Naive B cell (primary cell): ENCODE measurements around the gene CTSF. TPM values are rescaled to one million over a fixed set of nuclear protein-coding genes. Genes with fewer than 3 reads are reported as not detected.
A peak's percentile ranks its signal among the peaks of the same experiment; 100 is the strongest.
"Not testable (repeated sequence)": the region's sequence is repeated elsewhere in the genome, so short reads cannot be mapped to it uniquely, and the experiment has no call there.

Experiments used
- ATAC-seq, 2 donors: fragments of 150-1000 bp; cut with Tn5 transposase; 2 replicates each; pipeline ENCODE4 v1.10.0; 2021; ENCODE audit warnings: low read depth in 2 of 2, mild to moderate bottlenecking in 2 of 2, moderate library complexity in 2 of 2
- DNase-seq: peaks from one replicate; pipeline ENCODE4 v3.0.0; 2022
- H3K27ac Mint-ChIP-seq, 6 donors: one replicate each; pipeline ENCODE4 v1.8.0; 2020 to 2022; ENCODE audit warnings: mild to moderate bottlenecking in 6 of 6, mixed read lengths in 6 of 6, moderate library complexity in 5 of 6, inconsistent platforms in 2 of 6
- H3K27me3 Mint-ChIP-seq, 3 donors: one replicate each; pipeline ENCODE4 v1.8.0; 2021 to 2022; ENCODE audit warnings: mixed read lengths in 3 of 3, mild to moderate bottlenecking in 1 of 3
- H3K36me3 Mint-ChIP-seq, 2 donors: one replicate each; pipeline ENCODE4 v1.8.0; 2020 to 2022; ENCODE audit warnings: mixed read lengths in 2 of 2, inconsistent platforms in 1 of 2, mild to moderate bottlenecking in 1 of 2
- H3K4me1 Mint-ChIP-seq, 3 donors: one replicate each; pipeline ENCODE4 v1.8.0; 2020 to 2022; ENCODE audit warnings: mixed read lengths in 3 of 3, inconsistent platforms in 1 of 3, mild to moderate bottlenecking in 1 of 3, moderate library complexity in 1 of 3
- H3K4me3 Mint-ChIP-seq, 8 donors: one replicate each; pipeline ENCODE4 v1.8.0; 2020 to 2022; ENCODE audit warnings: mild to moderate bottlenecking in 8 of 8, mixed read lengths in 8 of 8, moderate library complexity in 8 of 8, inconsistent platforms in 2 of 8
- H3K9me3 Mint-ChIP-seq, 7 donors: one replicate each; pipeline ENCODE4 v1.8.0; 2020 to 2022; ENCODE audit warnings: mixed read lengths in 7 of 7, mild to moderate bottlenecking in 5 of 7, inconsistent platforms in 2 of 7, moderate library complexity in 1 of 7
- polyA plus RNA-seq, 6 donors: library from polyadenylated mRNA; unstranded; fragments of 300-500 nt; fragmentation: Illumina TruSeq; gene quantifications; one replicate each; pipeline ENCODE4 v1.2.3, GENCODE V29; 2021; ENCODE audit warnings: low read depth in 6 of 6

The CTSF gene
- polyA plus RNA-seq, 6 donors from 2014 or later, result 5.0 to 14.3 (median 11.4) TPM

DNA sequence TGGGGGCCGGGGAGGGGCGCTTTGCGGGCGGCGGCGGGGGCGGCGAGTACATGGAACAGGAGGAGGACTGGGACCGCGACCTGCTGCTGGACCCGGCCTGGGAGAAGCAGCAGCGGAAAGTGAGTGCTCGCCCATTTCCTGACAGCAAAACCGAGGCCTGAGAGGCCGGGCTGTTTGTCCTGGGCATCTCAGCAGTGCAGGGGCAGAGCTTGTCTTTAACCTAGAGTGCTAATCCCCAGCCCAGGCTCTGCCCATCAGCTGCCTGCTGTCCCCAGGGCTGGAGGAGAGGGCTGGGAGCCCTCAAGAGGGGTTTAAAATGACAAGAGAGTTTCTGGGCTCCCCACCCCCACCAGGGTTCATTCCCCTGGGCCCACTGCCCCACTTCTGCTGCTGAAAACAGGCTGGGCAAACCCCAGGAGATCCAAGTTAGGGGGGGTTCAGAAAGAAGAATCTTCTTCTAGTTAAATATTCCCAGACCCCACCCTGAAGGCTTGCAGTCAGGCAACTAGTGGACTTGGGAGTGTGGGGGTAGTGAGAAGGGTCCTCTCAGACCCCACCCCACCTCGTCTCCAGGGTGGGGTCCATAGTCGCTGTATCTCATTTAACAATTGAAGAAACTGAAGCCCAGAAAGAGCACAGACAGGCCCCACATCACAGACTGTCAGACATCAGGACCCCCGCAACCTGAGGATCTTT is 21.3 kb downstream of the CTSF start:
- Mint-ChIP-seq H3K36me3 (peaks cover 0 to 7% of the 10 kb centered on the region in 2 donors), H3K9me3 (no peaks in the 10 kb centered on the region), H3K4me3 (peak overlapping the region; percentile 35 to 94 (median 86)), H3K4me1 (peaks cover 24 to 38% (median 29%) of the 10 kb centered on the region in 3 donors), H3K27me3 (peaks cover 0 to 8% (median 0%) of the 10 kb centered on the region in 3 donors), H3K27ac (peak overlapping the region in 1 of 6 donors; percentile 88)
- ATAC-seq, result no peak
- DNase-seq, result no peak

GRCh38 chr11:66546368-66546965 is 21.9 kb downstream of the CTSF start, which contains the start of gene ACTN3:
TSS of gene ACTN3 (plus strand) at chr11:66546903. CDS start at chr11:66546938, 35 bp downstream.
- Mint-ChIP-seq H3K9me3 (no peaks in the 10 kb centered on the region), H3K27me3 (peaks cover 0 to 8% (median 0%) of the 10 kb centered on the region in 3 donors), H3K4me1 (peaks cover 31 to 44% (median 36%) of the 10 kb centered on the region in 3 donors), H3K4me3 (peak within 1 kb of the TSS; percentile 82 to 94 (median 90)), H3K27ac (peak within 1 kb of the TSS in 5 of 6 donors; percentile 54 to 88 (median 68)), H3K36me3 (peaks cover 0 to 13% of the 10 kb centered on the region in 2 donors)
- ATAC-seq (no peak), DNase-seq (no peak)

- no peaks in the 10 kb centered on the region for H3K9me3 Mint-ChIP-seq
- H3K27me3 Mint-ChIP-seq, result peaks cover 0 to 8% (median 0%) of the 10 kb centered on the region in 3 donors
- H3K27ac Mint-ChIP-seq, result peak within 1 kb of the TSS; percentile 66 to 98 (median 88)
- peaks cover 0 to 18% of the 10 kb centered on the region in 2 donors for H3K36me3 Mint-ChIP-seq
- ATAC-seq, result peak; percentile 77 to 80
- peak; percentile 77 for DNase-seq
- peaks cover 33 to 50% (median 42%) of the 10 kb centered on the region in 3 donors for H3K4me1 Mint-ChIP-seq
- peak within 1 kb of the TSS; percentile 82 to 94 (median 90) for H3K4me3 Mint-ChIP-seq
Observed at GRCh38 chr11:66545701-66546367, 22.6 kb downstream of the CTSF start, which contains the start of gene ZDHHC24. TSS of gene ZDHHC24 (minus strand) at chr11:66546048. CDS start at chr11:66546003, 45 bp downstream.

DNA sequence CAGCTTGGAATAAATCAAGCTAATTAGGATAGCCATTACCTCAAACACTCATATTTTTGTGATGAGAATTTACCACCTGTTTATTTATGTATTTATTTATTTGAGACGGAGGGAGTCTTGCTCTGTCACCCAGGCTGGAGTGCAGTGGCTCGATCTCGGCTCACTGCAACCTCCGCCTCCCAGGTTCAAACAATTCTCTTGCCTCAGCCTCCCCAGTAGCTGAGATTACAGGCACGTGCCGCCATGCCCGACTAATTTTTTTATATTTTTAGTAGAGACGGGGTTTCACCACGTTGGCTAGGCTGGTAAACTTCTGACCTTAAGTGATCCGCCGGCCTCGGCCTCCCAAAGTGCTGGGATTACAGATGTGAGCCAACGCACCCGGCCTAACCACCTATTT is 23.5 kb downstream of the CTSF start:
- DNase-seq, H3K9me3 Mint-ChIP-seq, ATAC-seq, H3K27me3 Mint-ChIP-seq: not testable (repeated sequence)
- Mint-ChIP-seq H3K27ac (peak overlapping the region in 5 of 6 donors; percentile 25 to 98 (median 77)), H3K4me1 (peaks cover 33 to 50% (median 44%) of the 10 kb centered on the region in 3 donors), H3K36me3 (peaks cover 0 to 18% of the 10 kb centered on the region in 2 donors), H3K4me3 (peak overlapping the region; percentile 82 to 94 (median 90))

GRCh38 chr11:66543263-66544107 is 24.9 kb downstream of the CTSF start:
- H3K4me3 Mint-ChIP-seq, result peak overlapping the region; percentile 40 to 91 (median 82)
- no peaks in the 10 kb centered on the region for H3K9me3 Mint-ChIP-seq
- H3K27me3 Mint-ChIP-seq, result peaks cover 0 to under 1% (median 0%) of the 10 kb centered on the region in 3 donors
- DNase-seq (peak; percentile 75), ATAC-seq (peak; percentile 74 to 81)
- H3K4me1 Mint-ChIP-seq, result peaks cover 33 to 50% (median 44%) of the 10 kb centered on the region in 3 donors
- peaks cover 0 to 18% of the 10 kb centered on the region in 2 donors for H3K36me3 Mint-ChIP-seq
- H3K27ac Mint-ChIP-seq, result peak overlapping the region; percentile 83 to 97 (median 94)

GRCh38 chr11:66542362-66542761 is 26.0 kb downstream of the CTSF start:
- H3K4me3 Mint-ChIP-seq, result peak overlapping the region in 7 of 8 donors; percentile 9 to 91 (median 46)
- ATAC-seq, result no peak
- peaks cover 33 to 50% (median 44%) of the 10 kb centered on the region in 3 donors for H3K4me1 Mint-ChIP-seq

GRCh38 chr11:66541892-66542291 is 26.5 kb downstream of the CTSF start:
- peaks cover 0 to 18% of the 10 kb centered on the region in 2 donors for H3K36me3 Mint-ChIP-seq
- H3K27me3 Mint-ChIP-seq, result no peaks in the 10 kb centered on the region
- DNase-seq (no peak), ATAC-seq (no peak)
- H3K27ac Mint-ChIP-seq, result peak overlapping the region in 5 of 6 donors; percentile 41 to 96 (median 89)
- H3K4me3 Mint-ChIP-seq, result peak overlapping the region in 4 of 8 donors; percentile 39 to 91 (median 72)
- H3K4me1 Mint-ChIP-seq, result peaks cover 33 to 50% (median 44%) of the 10 kb centered on the region in 3 donors
- no peaks in the 10 kb centered on the region for H3K9me3 Mint-ChIP-seq

More at GRCh38 chr11:66542362-66542761, 26.0 kb downstream of the CTSF start:
- Mint-ChIP-seq H3K9me3 (no peaks in the 10 kb centered on the region), H3K27me3 (no peaks in the 10 kb centered on the region), H3K36me3 (peaks cover 0 to 18% of the 10 kb centered on the region in 2 donors), H3K27ac (peak overlapping the region in 4 of 6 donors; percentile 41 to 95 (median 87))
- DNase-seq, result no peak

- Mint-ChIP-seq H3K36me3 (peaks cover 0 to 22% of the 10 kb centered on the region in 2 donors), H3K4me3 (peak overlapping the region in 2 of 8 donors; percentile 30 to 91), H3K4me1 (peaks cover 33 to 44% (median 43%) of the 10 kb centered on the region in 3 donors)
- not testable (repeated sequence) for H3K27ac Mint-ChIP-seq, H3K9me3 Mint-ChIP-seq, DNase-seq, H3K27me3 Mint-ChIP-seq, ATAC-seq
Observed at GRCh38 chr11:66540598-66540997, 27.8 kb downstream of the CTSF start.

GRCh38 chr11:66539870-66540213 is 28.6 kb downstream of the CTSF start:
- peaks cover 0 to 24% of the 10 kb centered on the region in 2 donors for H3K36me3 Mint-ChIP-seq
- no peaks in the 10 kb centered on the region for H3K9me3 Mint-ChIP-seq
- no peaks in the 10 kb centered on the region for H3K27me3 Mint-ChIP-seq

DNA sequence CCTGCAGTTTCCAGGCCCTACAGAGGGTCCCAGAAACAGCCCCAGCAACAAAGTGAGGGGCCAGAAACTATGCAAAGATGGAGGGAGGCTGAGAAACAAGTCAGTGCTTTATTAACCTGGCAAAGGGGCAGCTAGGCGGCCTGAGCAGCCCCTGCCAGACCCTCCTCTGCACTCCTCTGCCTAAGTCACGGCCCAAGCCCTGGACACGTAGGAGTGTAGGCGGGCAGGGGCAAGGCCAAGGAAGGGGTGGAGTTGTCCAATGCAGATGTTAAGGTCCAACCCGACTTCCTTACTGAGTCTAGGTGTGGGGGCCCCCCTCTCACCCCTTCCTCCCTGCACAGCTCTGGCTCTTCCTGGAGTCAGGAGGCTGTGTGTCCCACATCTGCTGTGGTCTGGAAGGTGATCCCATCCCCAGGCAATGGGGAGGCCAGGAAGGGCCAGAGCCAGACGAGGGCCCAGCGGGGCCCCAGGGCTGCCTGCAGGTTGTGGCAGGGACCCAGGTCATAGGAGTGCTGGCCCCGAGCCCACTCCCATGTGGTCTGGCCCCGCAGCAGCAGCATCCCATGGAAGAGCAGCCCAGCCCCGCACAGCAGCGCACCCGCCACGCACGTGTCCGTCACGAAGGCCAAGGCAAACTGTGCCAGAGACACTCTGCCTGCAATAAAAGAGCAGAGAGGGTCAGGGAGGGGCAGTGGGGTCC is 29.1 kb downstream of the CTSF start:
- H3K4me3 Mint-ChIP-seq, result no peak overlapping the region
- no peaks in the 10 kb centered on the region for H3K27me3 Mint-ChIP-seq
- ATAC-seq (no peak), DNase-seq (no peak)
- H3K9me3 Mint-ChIP-seq, result no peaks in the 10 kb centered on the region
- peaks cover 0 to 24% of the 10 kb centered on the region in 2 donors for H3K36me3 Mint-ChIP-seq
- peaks cover 27 to 35% (median 33%) of the 10 kb centered on the region in 3 donors for H3K4me1 Mint-ChIP-seq
- H3K27ac Mint-ChIP-seq, result peak overlapping the region in 1 of 6 donors; percentile 55

More at GRCh38 chr11:66539870-66540213, 28.6 kb downstream of the CTSF start:
- peak overlapping the region in 1 of 6 donors; percentile 67 for H3K27ac Mint-ChIP-seq
- peaks cover 29 to 38% (median 37%) of the 10 kb centered on the region in 3 donors for H3K4me1 Mint-ChIP-seq
- DNase-seq, result no peak
- H3K4me3 Mint-ChIP-seq, result no peak overlapping the region
- no peak for ATAC-seq

DNA sequence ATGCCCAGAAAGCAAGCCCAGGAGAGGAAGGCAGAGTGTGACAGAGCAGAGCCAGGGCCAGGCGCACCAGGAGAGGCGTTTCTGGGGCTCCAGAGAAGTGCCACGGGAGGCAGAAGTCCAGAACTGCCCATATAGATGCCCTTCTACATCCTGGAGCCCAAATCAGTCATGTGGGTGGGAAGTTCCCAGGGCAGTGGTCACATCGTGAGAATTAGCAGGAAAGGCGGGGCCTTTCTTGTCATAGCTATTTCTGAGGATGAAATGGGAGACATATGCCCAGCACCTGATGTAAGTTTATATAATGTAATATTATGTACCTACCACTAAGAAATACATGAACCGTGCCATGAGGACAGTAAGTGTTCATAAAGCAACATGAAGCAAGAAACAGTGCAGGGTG is 35.6 kb downstream of the CTSF start:
- DNase-seq (no peak), ATAC-seq (no peak)
- H3K27ac Mint-ChIP-seq, result peak overlapping the region in 2 of 6 donors; percentile 15 to 50
- H3K4me1 Mint-ChIP-seq, result peaks cover 0 to 12% (median 6%) of the 10 kb centered on the region in 3 donors
- peak overlapping the region in 1 of 8 donors; percentile 23 for H3K4me3 Mint-ChIP-seq
- no peaks in the 10 kb centered on the region for H3K27me3 Mint-ChIP-seq
- H3K9me3 Mint-ChIP-seq, result no peaks in the 10 kb centered on the region
- H3K36me3 Mint-ChIP-seq, result peaks cover 0 to 6% of the 10 kb centered on the region in 2 donors

DNA sequence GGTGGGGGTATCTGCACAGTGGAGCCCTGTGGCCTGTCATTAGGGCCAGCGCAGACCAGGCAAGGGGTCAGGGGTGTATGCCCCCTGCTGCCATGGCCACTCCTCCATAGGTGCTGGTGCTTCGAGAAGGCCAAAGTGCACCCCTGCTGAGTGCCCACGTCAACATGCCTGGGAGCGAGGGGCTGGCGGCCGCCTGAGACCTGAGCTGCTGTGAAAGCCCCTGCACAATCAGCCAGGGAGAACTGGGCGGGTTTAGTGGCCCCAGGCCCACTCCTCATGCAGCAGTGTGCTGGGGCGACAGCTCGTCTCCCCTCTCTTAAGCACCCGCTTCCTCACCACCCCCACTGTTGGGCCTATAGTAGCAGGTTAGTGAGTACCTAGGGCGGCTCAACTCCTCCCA is 36.6 kb downstream of the CTSF start:
- no peak overlapping the region for H3K4me3 Mint-ChIP-seq
- ATAC-seq, result no peak
- H3K4me1 Mint-ChIP-seq, result peaks cover 0 to 12% (median 6%) of the 10 kb centered on the region in 3 donors
- H3K27ac Mint-ChIP-seq, result no peak overlapping the region
- no peaks in the 10 kb centered on the region for H3K9me3 Mint-ChIP-seq
- no peak for DNase-seq
- H3K27me3 Mint-ChIP-seq, result no peaks in the 10 kb centered on the region
- peaks cover 0 to 6% of the 10 kb centered on the region in 2 donors for H3K36me3 Mint-ChIP-seq
